ENCODE data around the gene SDR42E2. TPM values are rescaled to one million over a fixed set of nuclear protein-coding genes. Genes with fewer than 3 reads are reported as not detected.

The SDR42E2 gene
- total and polyA plus RNA-seq, 2 donors (not counting 3 experiments of a cell fraction or from before 2014, with no cell fraction given): 0.03 to 0.13 TPM

GRCh38 chr16:22220069-22220440, 57.7 kb downstream of the SDR42E2 start:
- ChIA-PET POLR2A (no interaction called here), CTCF (interaction anchor here (0.6 to 1.2 kb wide), 3 partner anchors 13 to 53 kb away, joined by 3 to 5 read pairs (median 4); no protein-coding TSS in a partner anchor)
- no peaks in the 10 kb centered on the region for H3K4me1 ChIP-seq (ENCODE audit: control insufficient read depth, extremely low read depth, insufficient read depth, low read length)
- no peak for TF ChIP-seq CTCF (IDR thresholded peaks at IDR 0.05; ENCODE audit: extremely low read depth in 1 of 2, insufficient read depth in 1 of 2, low read depth in 1 of 2, low read length in 2 of 2)
- no peak for TF ChIP-seq JUN (IDR thresholded peaks at IDR 0.05; ENCODE audit: borderline replicate concordance, insufficient read depth, insufficient read length, low read depth)
- TF ChIP-seq FOS (IDR thresholded peaks at IDR 0.05; ENCODE audit: borderline replicate concordance, insufficient read depth, low read length): no peak
- no peak for TF ChIP-seq POLR2AphosphoS5 (IDR thresholded peaks at IDR 0.05; ENCODE audit: insufficient read depth, low read depth, low read length)
- TF ChIP-seq MAX (IDR thresholded peaks at IDR 0.05; ENCODE audit: insufficient read depth, insufficient read length): no peak
- no peak for TF ChIP-seq POLR2A (IDR thresholded peaks at IDR 0.05; ENCODE audit: low read depth, low read length)
- no peak for TF ChIP-seq EZH2 (IDR thresholded peaks at IDR 0.05; ENCODE audit: borderline replicate concordance, low read depth, low read length, severe bottlenecking)
- no peak for TF ChIP-seq GATA2 (IDR thresholded peaks at IDR 0.05; ENCODE audit: insufficient read depth, insufficient read length, low read depth, low read length)
- TF ChIP-seq MYC (IDR thresholded peaks at IDR 0.05; ENCODE audit: low read depth, low read length): no peak
- H3K9me1 ChIP-seq (replicated peaks; ENCODE audit: control insufficient read depth, extremely low read depth, insufficient read depth, low read length): no peaks in the 10 kb centered on the region
- no peaks in the 10 kb centered on the region for H3K9me3 ChIP-seq (replicated peaks; ENCODE audit: control insufficient read depth, insufficient read depth, low read length)
- H3K27ac ChIP-seq (ENCODE audit: insufficient read depth, low read depth, low read length): no peak overlapping the region
- FAIRE-seq (no peak), DNase-seq (ENCODE audit: low read depth, low spot score) (no peak)
- H3K27me3 ChIP-seq (ENCODE audit: control insufficient read depth in 2 of 2, insufficient read depth in 2 of 2, low read length in 2 of 2): no peaks in the 10 kb centered on the region
- peaks cover 12% of the 10 kb centered on the region for H3K79me2 ChIP-seq (ENCODE audit: control insufficient read depth, insufficient read depth, low read length)
- peaks cover 2% of the 10 kb centered on the region for H4K20me1 ChIP-seq (replicated peaks; ENCODE audit: control insufficient read depth, extremely low read depth, insufficient read depth, low read length)
- no peak overlapping the region for H3K9ac ChIP-seq (replicated peaks; ENCODE audit: extremely low read depth, insufficient read depth, low read length)
- no TSS peak for BruUV-seq (replicated peaks)
- peaks cover 0 to 3% of the 10 kb centered on the region in 2 experiments for H3K36me3 ChIP-seq (ENCODE audit: control insufficient read depth in 2 of 2, extremely low read depth in 1 of 2, insufficient read depth in 2 of 2, low read length in 2 of 2)
- no peak overlapping the region for H3K4me2 ChIP-seq (ENCODE audit: insufficient read depth, low read length)
- intact Hi-C loops (cut with micrococcal nuclease): no loop called here
- dilution Hi-C loops (cut with MboI; ENCODE audit: extremely low pct_ligation_motif_present, low sequenced_read_pairs): no loop called here
- no peak overlapping the region for H3K4me3 ChIP-seq (replicated peaks in 1 of 3; ENCODE audit: insufficient read depth in 1 of 3, low read depth in 1 of 3, low read length in 3 of 3)
- H2AFZ ChIP-seq (ENCODE audit: low read depth, low read length): no peak overlapping the region
